HG02642 (cell line): ENCODE data around the gene RTL10.
"Not testable (repeated sequence)": the region's sequence is repeated elsewhere in the genome, so short reads cannot be mapped to it uniquely, and the experiment has no call there.

Source experiments
- ATAC-seq: cut with Tn5 transposase; IDR thresholded peaks from one replicate; pipeline ENCODE4 v1.9.1; 2021; ENCODE audit warnings: mild to moderate bottlenecking; ENCODE audit not compliant: unreplicated experiment, poor library complexity

The RTL10 gene

DNA sequence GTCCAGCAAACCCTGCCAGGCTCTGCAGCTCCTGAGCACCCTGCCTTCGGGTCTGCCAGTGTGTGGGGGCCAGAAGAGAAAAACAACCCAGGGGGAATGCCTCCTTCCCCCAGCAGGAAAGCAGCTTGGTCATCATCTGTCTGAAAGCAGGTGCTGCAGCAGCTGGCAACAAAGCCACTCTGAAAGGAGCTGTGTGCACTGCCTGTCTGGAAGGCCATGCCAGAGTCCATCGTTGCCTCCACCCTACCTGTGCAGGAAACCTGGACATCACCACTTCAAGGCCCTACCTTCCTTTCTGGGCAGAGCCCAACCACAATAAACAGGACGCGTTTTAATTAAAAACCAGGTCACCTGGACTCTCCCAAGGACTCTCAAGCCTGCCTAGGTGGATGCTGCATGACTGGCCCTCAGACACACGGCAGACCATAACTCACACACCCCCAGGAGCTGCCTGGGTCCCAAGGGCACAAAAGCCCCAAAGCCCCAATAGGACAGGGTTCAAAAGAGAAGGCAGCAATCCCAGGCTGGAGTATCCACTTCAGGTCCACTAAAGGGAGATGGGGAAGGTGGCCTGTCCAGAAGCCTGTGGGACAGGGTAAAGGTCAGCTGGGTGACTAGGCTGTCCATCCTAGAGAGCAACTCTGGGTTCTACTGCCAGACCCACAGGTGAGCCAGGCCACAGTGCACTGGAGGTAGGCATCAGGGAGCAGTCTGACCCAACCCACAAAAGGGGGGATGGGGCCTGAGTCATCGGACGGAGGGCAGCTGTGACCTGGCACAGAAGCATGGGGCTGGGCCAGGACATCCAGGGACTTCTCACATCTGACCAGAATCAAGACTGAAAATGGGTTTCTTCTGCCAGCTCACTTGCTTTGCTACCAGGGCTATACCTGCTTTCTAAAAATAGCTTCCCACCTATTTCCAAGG lies 6.1 kb downstream of the RTL10 start:
- ATAC-seq, result no peak

DNA sequence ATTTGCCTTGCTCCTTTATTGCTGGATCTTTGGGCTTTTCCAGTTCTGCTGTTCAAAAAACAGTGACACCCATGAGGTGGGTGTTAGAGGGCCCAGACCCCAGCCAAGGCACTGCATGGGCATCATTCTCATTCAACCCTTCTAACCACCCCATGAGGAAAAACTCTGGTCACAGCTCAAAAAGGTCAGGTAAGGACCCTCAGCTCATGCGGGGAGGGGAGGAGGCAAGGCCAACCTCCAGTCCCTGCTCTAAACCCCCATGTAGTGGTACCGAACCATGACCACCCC lies 7.4 kb downstream of the RTL10 start:
- no peak for ATAC-seq

DNA sequence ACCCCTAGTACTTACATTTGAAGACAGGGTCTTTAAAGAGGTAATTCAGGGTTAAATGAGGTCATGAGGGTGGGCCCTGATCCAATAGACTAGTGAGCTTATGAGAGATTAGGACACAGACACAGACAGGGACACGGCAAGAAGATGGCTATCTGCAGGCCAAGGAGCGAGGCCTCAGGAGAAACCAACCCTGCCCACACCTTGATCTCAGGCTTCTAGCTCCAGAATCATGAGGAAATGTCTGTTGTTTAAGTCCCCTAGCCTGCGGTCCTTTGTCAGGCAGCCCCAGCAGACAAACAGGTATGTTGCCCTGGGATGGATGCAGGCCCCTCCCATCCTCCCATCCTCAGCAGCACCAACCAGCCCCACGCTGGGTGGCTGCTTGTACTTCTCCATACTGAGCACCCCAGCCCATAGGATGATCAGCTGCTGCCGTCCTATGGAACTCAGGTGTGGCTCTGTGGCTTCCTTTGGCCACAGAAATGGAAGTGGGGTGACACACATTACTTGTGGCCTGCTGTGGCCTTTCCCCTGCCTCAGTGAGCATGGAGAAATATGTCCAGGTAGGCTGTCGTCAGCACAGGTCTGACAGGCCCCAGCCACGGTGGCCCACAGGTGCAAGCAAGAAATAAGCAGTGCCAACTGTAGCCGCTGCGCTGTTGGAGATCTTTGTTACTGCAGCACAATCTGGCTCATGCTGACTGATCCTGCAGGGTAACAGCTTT lies 7.9 kb downstream of the RTL10 start:
- no peak for ATAC-seq

DNA sequence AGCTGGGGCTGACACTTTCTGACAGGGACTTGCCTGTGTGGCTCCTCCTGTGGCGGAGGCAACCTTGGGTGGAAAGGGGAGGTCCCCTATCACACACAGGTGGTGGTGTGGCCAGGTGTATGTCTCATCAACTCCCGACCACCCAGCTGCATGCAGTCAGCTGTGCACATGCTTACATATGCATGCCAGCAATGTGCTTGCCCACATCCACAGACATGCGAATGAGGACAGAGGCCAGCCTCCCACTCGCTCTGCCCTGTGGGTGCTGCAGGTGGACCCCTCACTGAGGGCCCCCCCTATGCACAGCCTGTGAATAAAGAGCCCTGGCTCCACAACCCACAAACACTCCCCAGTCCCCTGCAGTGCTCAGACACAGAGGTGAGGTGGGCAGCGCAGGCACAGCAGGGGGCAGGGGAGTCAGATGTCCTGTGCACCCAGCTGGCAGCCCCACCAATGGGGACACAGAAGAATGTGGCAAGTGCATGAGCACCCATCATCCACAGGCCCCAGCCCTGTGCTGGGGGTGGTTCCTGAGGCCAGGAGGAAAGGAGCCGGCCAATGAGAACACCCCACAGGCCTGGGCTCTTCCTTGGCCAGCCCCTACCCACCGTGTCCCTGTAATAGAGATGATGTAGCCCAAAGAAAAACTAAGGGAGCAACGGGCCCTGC lies 9.5 kb downstream of the RTL10 start:
- no peak for ATAC-seq

DNA sequence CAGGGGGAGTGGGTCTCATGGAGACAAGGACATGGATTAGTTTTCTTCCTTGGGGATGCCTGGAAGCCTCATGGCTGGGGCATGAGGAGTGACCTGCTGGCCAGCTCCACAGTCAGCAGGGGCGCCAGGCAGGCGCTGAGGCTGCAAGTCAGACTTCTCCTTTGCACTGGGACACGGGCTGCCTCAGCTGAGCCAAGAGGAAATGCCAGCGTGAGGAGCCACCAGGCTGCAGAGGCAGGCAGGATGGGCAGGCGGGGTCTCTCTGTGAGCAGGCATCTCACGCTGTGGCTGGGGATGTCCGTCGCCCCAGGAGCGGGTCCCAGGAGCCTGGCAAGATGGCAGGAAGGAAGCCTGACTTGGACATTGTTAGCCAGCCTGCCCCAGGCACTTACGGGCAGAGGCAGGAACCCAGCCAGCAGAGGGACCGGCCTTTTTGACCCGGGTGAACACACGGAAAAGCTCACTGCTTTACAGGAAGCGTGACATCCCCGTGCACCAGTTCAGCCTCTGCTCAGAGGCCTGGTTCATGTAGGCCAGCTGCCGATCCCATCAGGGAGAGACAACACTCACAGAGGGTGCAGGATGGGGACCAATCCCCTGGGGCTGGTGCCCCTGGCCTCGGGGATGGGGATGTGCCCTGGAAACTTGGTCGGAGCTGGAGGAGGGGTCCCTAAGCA lies 10.2 kb downstream of the RTL10 start:
- ATAC-seq, result no peak

DNA sequence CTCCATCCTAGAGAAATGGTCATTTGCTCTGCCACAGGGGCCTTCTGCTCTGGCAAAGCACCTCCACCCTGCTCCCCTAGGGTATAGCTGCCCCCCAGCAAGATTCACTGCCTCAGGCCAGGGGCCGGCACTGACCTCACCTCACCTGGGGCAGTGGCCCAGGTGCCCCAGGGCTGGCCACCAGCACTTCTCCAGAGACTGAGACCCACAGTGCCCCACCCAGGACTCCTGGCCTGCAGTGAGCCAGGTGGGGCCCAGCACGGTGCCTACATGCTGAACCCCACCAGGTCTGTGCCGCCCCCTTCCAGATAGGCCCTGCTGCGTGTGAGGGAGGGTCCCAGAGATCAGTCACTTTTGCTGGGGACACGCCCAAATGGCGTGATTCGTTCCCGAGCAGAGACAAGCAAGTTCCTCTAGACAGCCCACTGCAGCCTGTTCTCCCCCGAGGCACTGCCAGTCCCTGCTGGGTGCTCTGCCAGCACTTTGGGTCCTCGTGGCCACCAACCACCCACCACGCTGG lies 10.8 kb downstream of the RTL10 start:
- no peak for ATAC-seq

DNA sequence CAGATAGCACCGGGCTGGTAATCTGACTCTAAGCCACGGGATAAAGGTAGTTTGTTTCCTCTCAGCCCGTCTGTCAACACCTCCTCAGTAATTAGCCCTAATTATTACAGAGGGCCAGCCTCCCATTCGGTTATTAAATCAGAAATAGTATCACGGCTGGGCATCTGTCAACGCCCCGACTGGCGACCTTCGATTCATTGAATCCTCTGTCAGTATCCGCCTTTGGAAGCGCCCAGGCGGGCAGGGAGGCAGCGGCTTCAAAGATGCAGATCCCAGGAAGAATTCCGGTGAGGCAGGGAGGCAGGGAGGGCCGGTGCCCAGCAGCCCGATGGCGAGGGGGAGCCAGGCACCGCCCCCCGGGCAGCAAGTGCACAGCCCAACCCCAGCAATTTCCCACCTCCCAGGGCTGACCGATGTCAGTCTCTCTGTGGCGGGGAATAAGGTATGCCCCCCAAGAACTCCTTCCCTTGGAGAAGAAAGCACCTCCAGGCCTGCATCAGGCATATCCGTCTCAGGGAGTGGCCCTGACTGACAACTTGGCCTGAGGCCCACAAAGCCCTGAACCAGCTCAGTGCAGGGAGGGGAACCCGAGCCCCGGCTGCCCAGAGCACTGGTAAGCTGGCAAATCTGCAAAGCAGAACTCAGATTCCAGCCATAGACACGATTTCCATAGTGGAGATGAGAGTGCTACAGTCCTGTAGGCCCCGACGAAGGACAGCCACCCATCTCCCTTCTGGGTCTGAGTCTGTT lies 11.4 kb downstream of the RTL10 start:
- no peak for ATAC-seq

DNA sequence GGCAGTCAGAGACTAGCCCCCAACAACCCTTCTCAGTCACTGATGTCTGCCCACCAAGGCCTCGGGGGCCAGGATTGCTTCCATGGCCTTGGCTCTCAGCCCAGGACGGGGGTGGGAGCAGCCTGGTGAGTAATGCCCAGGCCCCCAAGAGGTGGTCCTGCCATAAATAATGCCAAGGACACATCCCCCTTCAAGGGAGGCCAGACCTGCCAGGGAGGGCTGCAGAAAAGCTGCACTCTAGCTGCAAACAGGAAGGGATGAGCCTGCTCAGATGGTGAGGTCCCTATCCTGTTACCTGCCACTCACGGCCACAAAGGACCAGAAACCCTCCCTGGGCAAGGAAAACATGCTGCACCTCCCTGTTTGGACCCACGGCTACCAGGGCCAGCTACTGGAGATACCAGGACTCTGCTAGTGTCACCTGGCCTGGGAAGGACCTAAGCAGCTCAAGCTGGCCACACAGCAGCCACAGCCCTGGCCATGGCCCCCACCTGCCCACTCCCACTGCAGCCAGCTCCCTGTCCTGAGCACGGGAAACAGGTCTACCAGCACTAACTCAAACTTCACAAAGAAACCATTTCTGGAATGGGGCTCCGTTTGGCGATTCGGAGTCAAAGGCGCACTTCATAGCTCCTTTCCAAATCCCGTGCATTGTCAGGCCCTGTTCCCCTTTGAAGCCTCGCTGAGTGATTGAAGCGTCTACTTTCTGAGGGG lies 12.1 kb downstream of the RTL10 start:
- no peak for ATAC-seq

DNA sequence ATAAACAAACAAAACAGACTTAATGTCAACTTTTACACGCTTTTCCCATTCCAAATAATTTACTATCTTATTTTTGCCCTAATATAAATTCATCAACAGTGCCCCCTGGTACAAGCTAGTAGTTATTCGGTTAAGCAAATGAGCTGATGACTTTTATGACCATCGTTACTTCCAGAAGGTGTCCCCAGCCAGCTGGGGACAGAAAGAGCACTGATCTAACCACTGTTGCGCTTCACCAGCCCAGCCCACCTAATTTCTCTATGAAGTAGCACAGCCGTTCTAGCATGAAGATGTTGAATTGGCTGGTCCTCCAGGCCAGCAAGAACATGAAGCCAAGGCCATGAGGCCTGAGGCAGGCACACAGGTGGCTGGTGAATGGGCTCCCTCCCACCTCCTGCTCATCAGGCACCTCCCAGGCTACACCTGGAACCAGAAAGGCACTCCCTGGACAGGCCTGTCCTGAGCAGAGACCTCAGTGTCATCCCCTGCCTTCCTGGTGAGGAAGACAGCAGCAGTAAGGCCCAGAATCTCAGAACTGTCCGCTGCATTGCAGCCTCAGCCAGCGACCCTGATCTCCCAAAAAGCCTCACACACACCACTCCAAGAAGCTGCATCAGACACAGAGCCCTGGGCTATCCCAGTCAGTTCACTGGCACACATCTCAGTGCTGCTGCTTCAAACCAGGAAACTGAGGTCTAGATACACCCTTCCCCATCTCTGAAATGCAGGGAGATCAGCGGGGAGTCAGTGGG lies 12.9 kb downstream of the RTL10 start:
- no peak for ATAC-seq

DNA sequence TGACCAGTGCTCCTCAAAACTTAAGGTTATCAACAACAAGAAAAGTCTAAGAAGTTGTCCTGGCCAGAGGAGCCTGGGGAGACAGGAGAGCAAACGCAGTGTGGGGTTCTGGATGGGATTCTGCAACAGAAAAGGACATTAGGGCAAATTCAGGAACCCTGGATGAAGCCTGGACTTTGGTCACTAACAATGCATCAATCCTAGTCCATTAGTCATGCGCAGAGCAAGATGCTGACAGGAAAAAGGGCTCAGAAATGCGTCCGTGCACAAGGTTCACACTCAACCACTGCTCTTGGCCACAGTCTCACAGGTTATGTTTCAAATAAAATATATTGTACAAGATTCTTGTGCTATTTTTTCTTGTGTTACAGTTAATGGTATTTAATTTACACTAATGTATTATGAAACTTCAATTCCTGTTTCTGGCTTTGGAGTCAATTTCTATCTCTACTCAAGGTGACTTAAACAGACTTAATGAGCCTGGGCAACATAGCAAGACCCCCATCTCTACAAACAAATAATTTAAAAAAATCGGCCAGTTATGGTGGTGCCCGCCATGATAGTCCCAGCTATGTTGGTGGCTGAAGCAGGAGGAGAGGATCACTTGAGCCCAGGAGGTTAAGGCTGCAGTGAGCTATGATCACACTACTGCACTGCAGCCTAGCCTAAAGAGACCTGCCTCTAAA lies 13.6 kb downstream of the RTL10 start:
- ATAC-seq, result no peak

DNA sequence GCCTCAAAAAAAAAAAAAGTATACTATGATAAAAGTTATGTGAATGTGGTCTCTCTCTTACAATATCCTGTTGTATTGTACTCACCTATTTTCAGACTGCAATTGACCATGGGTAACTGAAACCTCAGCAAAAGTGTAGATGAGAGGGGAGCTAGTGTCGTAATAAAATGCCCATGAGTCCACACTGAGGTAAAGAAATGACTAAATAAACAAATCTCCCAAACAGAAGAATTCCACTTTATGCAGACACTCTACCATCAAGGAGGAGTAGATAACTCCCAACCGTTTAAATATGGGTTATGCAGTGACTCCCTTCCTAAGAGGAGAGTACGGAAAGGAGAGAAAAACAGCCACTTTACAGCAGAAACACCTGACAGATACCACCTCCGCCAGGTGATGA lies 14.6 kb downstream of the RTL10 start:
- no peak for ATAC-seq

DNA sequence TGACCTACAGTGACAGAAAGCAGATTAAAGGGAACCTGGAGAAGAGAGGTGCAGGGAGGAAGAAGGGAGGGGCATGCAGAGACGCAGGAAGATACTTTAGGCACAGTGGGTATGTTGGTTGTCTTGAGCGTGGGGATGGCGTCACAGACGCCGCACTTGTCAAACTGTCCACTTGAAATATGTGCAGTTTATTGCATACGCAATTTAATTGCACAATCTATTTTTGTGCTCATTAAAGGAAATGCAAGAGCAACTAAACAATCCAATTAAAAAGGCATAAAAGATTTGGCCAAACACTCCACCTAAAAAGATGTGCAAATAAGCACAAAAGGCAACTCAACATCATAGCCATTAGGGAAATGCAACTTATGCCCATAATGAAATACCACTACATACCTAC lies 16.8 kb downstream of the RTL10 start:
- ATAC-seq, result no peak

DNA sequence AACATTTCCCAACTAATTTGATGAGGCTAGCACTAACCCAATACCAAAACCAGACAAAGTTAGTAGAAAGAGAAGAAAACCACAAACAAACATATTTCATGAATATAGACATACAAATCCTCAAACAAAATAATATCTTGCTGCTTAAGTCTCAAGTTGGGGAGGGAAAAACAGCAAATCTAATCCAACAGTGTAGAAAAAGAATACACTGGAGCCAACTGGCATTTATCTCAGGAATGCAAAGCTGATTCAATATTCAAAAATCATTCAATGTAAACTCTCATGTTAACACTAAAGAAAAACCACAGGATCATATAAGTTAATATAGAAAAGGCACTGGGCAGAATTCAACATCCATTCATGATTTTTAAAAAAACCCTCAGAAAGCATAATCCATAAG lies 18.2 kb downstream of the RTL10 start:
- no peak for ATAC-seq

DNA sequence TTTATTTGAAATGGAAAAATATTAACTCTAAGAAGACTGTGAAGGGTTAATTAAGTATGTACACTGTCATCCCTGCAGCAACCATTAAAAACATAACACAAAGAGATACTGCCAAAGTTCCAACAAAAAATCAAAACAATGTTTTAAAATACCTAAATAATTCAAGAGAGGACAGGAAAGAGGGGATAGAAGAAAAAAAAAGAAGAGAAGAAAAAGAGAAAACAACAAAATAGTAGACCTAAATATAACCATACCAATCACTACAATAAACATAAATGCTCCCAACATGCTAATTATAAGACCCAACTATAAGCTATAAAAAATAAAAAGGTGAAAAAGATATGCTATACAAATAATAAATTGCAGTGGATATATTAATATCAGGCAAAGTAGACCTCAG lies 20.1 kb downstream of the RTL10 start:
- ATAC-seq, result no peak

DNA sequence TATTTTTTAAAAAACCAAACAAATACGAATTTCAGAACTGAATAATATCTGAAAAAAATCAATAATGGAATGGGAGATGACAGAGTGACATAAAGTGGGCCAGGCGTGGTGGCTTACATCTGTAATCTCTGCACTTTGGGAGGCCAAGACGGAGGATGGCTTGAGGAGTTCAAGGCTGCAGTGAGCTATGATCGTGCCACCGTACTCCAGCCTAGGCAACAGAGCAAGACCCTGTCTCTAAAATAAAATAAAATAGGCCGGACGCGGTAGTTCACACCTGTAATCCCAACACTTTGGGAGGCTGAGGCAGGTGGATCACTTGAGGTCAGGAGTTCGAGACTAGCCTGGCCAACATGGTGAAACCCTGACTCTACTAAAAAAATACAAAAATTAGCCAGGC lies 21.3 kb downstream of the RTL10 start:
- ATAC-seq, result not testable (repeated sequence)

DNA sequence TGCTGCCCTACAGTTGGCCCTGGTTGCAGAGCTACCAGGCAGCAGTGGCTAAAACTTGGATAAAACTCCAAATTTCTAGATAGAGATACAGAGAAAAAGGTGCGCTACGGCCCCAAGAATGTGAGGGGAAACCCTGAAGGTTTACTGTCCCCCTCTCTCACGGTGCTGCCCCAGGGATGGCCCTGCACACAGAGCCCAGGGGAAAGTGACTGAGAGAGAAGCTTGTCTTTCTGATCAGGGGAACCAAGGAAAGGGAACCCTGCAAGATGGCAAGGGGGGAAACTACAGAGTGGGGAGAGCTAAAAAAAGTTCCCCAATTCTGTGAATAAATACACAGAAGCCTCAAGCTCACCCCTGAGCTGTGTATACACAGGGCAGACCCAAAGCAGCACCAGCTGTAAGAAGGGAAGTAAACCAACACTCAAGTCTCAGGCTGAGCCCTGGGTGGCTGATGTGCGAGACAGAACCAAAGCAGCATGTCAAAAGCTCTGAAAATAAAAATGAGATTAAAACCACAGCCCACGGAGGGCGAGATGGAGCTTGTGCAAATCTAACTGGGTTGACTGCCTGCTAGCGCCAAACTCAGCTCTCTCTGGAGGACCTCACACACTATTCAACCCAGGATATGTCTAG lies 22.1 kb downstream of the RTL10 start:
- ATAC-seq, result no peak

DNA sequence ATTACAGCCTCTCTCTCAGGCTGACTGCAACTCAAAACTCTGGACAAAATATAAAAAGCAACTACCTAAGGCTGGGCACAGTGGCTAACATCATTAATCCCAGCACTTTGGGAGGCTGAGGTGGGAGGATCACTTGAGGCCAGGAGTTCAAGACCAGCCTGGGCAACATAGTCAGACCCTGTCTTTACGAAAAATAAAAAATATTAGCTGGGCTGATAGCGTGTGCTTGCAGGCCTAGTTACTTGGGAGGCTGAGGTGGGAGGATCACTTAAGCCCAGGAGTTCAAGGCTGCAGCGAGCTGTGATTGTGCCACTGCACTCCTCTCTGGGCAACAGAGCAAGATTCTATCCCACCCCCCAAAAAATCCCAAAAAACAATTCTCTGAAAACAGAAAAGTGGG lies 22.7 kb downstream of the RTL10 start:
- not testable (repeated sequence) for ATAC-seq

DNA sequence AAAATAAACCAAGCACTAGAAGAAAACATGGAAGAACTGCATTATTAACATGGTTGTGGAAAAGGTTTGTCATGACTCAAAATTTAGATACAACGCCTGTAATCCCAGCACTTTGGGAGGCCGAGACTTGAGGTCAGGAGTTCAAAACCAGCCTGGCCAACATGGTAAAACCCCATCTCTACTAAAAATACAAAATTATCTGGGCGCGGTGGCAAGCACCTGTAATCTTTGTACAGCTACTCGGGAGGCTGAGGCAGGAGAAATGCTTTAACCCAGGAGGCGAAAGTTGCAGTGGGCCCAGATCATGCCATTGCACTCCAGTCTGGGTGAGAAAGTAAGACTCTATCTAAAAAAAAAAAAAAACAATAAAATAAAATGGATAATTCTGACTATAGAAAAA lies 23.7 kb downstream of the RTL10 start:
- no peak for ATAC-seq
